Measurements from ENCODE around the gene UTP25. TPM values are rescaled to one million over a fixed set of nuclear protein-coding genes. Genes with fewer than 3 reads are reported as not detected.

The UTP25 gene
- total RNA-seq, 4 donors from 2014 or later, result 5.3 to 9.5 (median 8.6) TPM

DNA sequence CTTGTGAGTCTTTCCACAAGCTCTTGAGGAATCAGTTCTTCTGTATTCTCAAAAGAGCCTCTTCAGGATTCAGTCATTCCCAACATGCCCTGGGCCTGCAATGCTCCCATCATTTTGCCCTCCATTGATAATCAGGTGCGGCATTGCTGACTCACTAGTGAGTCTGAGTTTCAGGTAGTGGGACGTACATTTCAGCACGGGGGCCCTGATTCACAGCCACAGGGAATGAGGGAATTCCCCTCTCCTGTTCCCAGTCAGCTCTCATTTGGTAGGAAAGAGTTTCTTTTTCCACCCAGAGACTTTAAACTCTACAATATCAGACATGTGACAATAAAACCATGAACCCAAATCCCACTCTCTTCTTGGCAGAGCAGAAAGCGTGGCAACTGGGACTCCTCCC is 18.2 kb upstream of the UTP25 start:
- TF ChIP-seq, protein P1, sequence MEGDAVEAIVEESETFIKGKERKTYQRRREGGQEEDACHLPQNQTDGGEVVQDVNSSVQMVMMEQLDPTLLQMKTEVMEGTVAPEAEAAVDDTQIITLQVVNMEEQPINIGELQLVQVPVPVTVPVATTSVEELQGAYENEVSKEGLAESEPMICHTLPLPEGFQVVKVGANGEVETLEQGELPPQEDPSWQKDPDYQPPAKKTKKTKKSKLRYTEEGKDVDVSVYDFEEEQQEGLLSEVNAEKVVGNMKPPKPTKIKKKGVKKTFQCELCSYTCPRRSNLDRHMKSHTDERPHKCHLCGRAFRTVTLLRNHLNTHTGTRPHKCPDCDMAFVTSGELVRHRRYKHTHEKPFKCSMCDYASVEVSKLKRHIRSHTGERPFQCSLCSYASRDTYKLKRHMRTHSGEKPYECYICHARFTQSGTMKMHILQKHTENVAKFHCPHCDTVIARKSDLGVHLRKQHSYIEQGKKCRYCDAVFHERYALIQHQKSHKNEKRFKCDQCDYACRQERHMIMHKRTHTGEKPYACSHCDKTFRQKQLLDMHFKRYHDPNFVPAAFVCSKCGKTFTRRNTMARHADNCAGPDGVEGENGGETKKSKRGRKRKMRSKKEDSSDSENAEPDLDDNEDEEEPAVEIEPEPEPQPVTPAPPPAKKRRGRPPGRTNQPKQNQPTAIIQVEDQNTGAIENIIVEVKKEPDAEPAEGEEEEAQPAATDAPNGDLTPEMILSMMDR (IDR thresholded peaks at IDR 0.05; ENCODE audit: low read depth), result no peak

DNA sequence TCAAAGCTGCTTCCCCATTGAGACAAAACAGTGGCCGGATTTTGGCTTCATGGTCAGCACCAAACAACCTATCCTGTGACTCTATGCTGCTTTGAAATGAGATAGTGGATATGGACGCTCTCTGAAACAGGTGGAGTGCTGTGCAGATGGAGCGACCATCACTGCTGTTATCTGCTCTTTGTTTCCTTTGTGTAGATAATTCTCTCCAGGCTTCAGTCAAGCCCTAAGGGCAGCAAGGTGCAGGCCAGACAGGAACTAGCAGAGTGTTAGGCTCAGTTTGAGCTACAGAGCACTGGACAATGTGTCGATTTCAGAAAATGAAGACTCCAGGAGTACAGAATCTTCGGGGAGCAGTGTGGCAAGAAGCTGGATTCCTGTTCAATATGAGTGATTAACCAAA is 17.0 kb upstream of the UTP25 start:
- TF ChIP-seq, protein P1 (IDR thresholded peaks at IDR 0.05; ENCODE audit: low read depth), result no peak

DNA sequence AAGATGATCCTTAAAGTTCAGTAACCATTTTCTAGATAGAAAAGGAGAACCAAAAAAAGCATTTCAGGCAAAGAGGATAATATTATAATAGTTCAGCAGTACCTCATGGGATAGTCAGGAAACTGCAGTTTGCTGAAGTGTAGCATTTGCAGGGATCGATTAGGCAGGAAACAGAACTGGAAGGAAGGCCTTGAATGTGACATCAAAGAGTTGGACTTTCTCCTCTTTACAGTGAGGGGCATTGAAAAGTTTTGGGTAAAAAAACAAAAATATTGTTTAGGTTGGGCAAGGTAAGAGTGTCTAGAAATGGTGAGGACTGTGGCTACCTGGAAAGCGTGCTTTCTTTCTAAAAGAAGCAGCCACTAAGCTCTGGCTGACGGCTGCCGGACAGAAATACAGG is 13.9 kb upstream of the UTP25 start:
- TF ChIP-seq, protein P1 (IDR thresholded peaks at IDR 0.05; ENCODE audit: low read depth), result no peak

DNA sequence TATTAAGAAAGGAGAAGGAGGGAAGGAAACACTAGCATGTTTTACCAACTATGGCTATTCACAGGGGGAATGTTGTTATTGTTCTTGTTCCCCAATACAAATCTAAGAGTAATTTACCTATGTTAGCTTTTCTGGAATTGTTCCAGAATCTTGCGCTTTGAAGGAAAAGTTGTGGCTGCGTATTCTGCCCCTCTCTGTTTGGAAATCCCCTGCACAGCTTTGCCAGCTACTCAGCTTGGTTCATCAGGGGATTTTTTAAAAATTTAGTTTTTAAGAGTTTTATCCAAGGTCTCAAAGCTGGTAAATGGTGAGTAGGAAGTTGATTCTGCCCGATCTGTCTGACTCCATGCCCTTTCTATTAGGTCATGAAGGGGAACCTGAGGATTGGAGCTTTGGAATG is 12.3 kb upstream of the UTP25 start:
- TF ChIP-seq, protein P1 (IDR thresholded peaks at IDR 0.05; ENCODE audit: low read depth), result no peak

DNA sequence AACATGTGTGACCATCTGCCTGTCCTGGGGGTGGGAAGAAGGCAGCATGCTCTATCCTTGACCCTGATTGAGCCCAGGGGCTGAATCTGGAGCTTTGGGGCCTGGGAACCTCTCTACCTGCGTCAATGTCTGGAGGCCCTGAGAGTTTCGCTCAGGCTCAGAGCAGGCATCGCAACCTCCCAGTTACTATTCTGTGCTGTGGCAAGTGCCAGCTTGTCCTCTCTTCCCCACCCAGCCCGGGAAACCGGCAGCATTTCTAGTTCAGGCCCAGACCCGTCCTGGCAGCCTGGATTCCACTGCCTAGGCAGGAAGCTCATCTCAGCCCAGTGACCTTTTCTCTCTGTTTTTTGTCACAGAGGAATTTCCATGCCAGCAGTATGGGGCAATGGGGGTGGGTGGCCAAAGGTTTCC is 11.8 kb upstream of the UTP25 start:
- TF ChIP-seq, protein P1 (IDR thresholded peaks at IDR 0.05; ENCODE audit: low read depth), result no peak

DNA sequence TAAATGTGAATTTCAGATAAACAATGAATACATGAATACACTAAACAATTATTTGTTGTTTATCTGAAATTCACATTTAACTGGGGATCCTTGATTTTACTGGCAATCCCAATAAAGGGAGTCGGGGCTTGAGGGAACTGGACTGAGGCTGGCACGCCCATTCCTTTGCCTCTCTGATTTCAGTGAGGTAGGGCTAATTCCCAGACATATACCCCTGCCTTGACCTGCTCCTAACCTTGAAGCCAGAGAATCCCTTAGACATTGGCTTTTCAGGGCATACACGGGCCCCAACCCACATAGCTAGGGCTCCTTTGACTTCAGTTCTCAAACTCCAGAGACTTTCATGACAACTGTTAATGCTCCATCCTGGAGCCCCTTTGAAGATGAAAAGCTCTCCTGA is 10.8 kb upstream of the UTP25 start:
- TF ChIP-seq, protein P1 (IDR thresholded peaks at IDR 0.05; ENCODE audit: low read depth), result no peak

DNA sequence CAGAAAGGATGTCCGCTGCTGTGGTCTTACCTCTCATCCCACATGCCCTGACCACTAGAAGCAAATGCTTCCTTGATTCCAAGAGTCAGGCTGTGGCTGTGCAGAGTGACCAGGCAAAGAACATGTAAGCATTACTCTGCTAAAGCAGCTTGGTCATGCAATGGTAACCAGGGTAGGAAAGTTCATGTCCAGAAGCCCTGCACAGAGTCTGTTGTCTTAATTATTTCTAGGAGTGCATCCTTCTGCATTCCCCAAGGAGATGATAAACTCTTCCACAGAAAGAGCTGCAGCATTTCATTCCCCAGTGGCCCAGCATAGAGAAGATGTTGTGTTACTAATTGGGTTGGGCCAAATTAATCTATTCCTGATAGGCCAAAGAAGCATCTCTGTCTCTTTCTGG is 10.1 kb upstream of the UTP25 start:
- TF ChIP-seq, protein P1 (IDR thresholded peaks at IDR 0.05; ENCODE audit: low read depth), result no peak
